Neural progenitor cell (in vitro differentiated cells): ENCODE data around the gene SLC4A2. TPM values are rescaled to one million over a fixed set of nuclear protein-coding genes. Genes with fewer than 3 reads are reported as not detected.

ENCODE experiments used
- DNase-seq: peaks from one replicate; pipeline ENCODE4 v3.0.0-alpha.2; 2016; ENCODE audit warnings: low spot score
- H2AFZ ChIP-seq: fragments of 200-600 bp; sonication (generic); replicated peaks from 2 replicates; pipeline ENCODE4 v1.6.1; 2016; ENCODE audit warnings: antibody characterized with exemption
- H3F3A ChIP-seq: fragments of 200-600 bp; sonication (generic); 2 replicates; pipeline ENCODE4 v1.6.1; 2016; ENCODE audit warnings: antibody characterized with exemption, low read depth
- H3K27ac ChIP-seq: fragments of 200-600 bp; sonication (generic); 2 replicates; pipeline ENCODE4 v1.5.1; 2016; ENCODE audit warnings: mild to moderate bottlenecking
- H3K27me3 ChIP-seq: fragments of 200-600 bp; sonication (generic); 2 replicates; pipeline ENCODE4 v1.6.1; 2016; ENCODE audit warnings: mild to moderate bottlenecking, moderate library complexity
- H3K36me3 ChIP-seq: fragments of 200-600 bp; sonication (generic); 2 replicates; pipeline ENCODE4 v1.5.1; 2016
- H3K4me1 ChIP-seq: fragments of 200-600 bp; sonication (generic); 2 replicates; pipeline ENCODE4 v1.6.1; 2016; ENCODE audit warnings: mixed run types
- H3K4me2 ChIP-seq: fragments of 200-600 bp; sonication (generic); 2 replicates; pipeline ENCODE4 v1.6.1; 2016
- H3K4me3 ChIP-seq: fragments of 200-600 bp; sonication (generic); 2 replicates; pipeline ENCODE4 v1.5.1; 2016
- H3K79me2 ChIP-seq: fragments of 200-600 bp; sonication (generic); 2 replicates; pipeline ENCODE4 v1.6.1; 2016; ENCODE audit warnings: low read depth
- H3K9ac ChIP-seq: fragments of 200-600 bp; sonication (generic); 2 replicates; pipeline ENCODE4 v1.6.1; 2016
- H3K9me3 ChIP-seq: fragments of 200-600 bp; sonication (generic); 2 replicates; pipeline ENCODE4 v1.5.1; 2016; ENCODE audit warnings: low read depth
- H4K20me1 ChIP-seq: fragments of 200-600 bp; sonication (generic); 2 replicates; pipeline ENCODE4 v1.6.1; 2016; ENCODE audit warnings: low read depth
- H3K27ac Mint-ChIP-seq: 3 replicates; pipeline ENCODE4 v1.8.0; 2021; ENCODE audit warnings: mixed read lengths
- H3K27me3 Mint-ChIP-seq: 2 replicates; pipeline ENCODE4 v1.8.0; 2022; ENCODE audit warnings: low read depth, mild to moderate bottlenecking, inconsistent platforms, moderate library complexity, mixed read lengths; ENCODE audit not compliant: insufficient read depth
- H3K36me3 Mint-ChIP-seq: 3 replicates; pipeline ENCODE4 v1.8.0; 2021; ENCODE audit warnings: mixed read lengths
- H3K4me1 Mint-ChIP-seq: 3 replicates; pipeline ENCODE4 v1.8.0; 2021; ENCODE audit warnings: mixed read lengths
- H3K4me3 Mint-ChIP-seq: 3 replicates; pipeline ENCODE4 v1.8.0; 2021; ENCODE audit warnings: mild to moderate bottlenecking, moderate library complexity, mixed read lengths
- H3K9me3 Mint-ChIP-seq: 3 replicates; pipeline ENCODE4 v1.8.0; 2020; ENCODE audit warnings: mixed read lengths
- EZH2 ChIP-seq: fragments of 200-600 bp; sonication (generic); IDR thresholded peaks from 2 replicates; pipeline ENCODE4 v1.6.1; 2017; ENCODE audit warnings: antibody characterized with exemption, mild to moderate bottlenecking, moderate library complexity
- EZH2phosphoT487 ChIP-seq: fragments of 200-600 bp; sonication (generic); IDR thresholded peaks from 2 replicates; pipeline ENCODE4 v1.6.1; 2017; ENCODE audit warnings: antibody characterized with exemption
- total RNA-seq: library from RNA; depleted of rRNA; stranded (reverse); fragments of >200 nt; gene quantifications from 2 replicates; pipeline ENCODE4 v1.2.3, GENCODE V29; 2015; ENCODE audit warnings: low replicate concordance
- TF ChIP-seq, protein P1 (sequence below): fragments of 200-600 bp; sonication (generic); IDR thresholded peaks from 2 replicates; pipeline ENCODE4 v1.5.1; 2017; ENCODE audit warnings: antibody characterized with exemption, mild to moderate bottlenecking

SLC4A2 gene
- total RNA-seq, 1 donor from 2014 or later, result 26.1 TPM

DNA sequence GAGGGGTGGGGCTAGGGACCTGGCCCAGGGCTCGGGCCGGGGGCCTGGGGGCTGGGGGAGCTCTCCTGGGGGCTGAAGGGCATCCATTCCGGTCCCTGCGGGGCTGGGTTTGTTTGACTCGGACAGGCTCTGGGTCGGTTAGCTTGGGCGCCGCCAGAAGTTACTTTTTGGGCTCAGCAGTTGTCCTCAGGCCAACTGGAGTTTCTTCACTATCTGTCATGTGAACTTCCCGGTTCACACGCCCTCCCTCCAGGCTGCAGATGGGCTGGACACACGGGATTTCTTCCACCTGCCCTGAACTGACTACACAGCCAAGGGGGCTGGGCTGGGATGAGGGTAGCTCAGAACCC is 3.8 kb downstream of the SLC4A2 start:
- Histone ChIP-seq H4K20me1 (peaks cover 51% of the 10 kb centered on the region), H3K4me1 (peaks cover 35% of the 10 kb centered on the region), H3K4me3 (peak overlapping the region; percentile 41), H3K36me3 (no peaks in the 10 kb centered on the region), H2AFZ (no peak overlapping the region), H3K9ac (no peak overlapping the region), H3K4me2 (peak overlapping the region; percentile 99), H3K27ac (no peak overlapping the region), H3F3A (peaks cover 42% of the 10 kb centered on the region), H3K9me3 (no peaks in the 10 kb centered on the region), H3K27me3 (peaks cover 19% of the 10 kb centered on the region), H3K79me2 (peaks cover 7% of the 10 kb centered on the region)
- Mint-ChIP-seq H3K27me3 (peaks cover 9% of the 10 kb centered on the region), H3K36me3 (peaks cover 5% of the 10 kb centered on the region), H3K4me1 (peaks cover 30% of the 10 kb centered on the region), H3K4me3 (peak overlapping the region; percentile 74), H3K27ac (no peak overlapping the region), H3K9me3 (no peaks in the 10 kb centered on the region)
- TF ChIP-seq EZH2 (no peak), EZH2phosphoT487 (no peak)
- TF ChIP-seq, protein P1, sequence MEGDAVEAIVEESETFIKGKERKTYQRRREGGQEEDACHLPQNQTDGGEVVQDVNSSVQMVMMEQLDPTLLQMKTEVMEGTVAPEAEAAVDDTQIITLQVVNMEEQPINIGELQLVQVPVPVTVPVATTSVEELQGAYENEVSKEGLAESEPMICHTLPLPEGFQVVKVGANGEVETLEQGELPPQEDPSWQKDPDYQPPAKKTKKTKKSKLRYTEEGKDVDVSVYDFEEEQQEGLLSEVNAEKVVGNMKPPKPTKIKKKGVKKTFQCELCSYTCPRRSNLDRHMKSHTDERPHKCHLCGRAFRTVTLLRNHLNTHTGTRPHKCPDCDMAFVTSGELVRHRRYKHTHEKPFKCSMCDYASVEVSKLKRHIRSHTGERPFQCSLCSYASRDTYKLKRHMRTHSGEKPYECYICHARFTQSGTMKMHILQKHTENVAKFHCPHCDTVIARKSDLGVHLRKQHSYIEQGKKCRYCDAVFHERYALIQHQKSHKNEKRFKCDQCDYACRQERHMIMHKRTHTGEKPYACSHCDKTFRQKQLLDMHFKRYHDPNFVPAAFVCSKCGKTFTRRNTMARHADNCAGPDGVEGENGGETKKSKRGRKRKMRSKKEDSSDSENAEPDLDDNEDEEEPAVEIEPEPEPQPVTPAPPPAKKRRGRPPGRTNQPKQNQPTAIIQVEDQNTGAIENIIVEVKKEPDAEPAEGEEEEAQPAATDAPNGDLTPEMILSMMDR, result no peak
- no peak for DNase-seq

DNA sequence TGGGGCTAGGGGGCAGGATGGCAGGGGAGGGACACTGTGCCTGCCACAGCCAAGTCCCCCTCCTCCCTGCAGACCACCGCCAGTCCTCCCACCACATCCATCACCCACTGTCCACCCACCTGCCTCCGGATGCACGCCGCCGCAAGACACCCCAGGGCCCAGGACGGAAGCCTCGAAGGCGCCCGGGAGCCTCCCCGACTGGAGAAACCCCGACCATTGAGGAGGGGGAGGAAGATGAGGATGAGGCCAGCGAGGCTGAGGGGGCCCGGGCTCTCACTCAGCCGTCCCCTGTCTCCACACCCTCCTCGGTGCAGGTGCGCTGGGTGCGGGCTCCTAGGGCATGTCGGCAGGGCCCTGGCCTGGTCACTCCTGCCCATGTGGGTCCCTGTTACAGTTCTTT is 5.1 kb downstream of the SLC4A2 start:
- Histone ChIP-seq H3K79me2 (peaks cover 7% of the 10 kb centered on the region), H4K20me1 (peaks cover 51% of the 10 kb centered on the region), H3K4me3 (no peak overlapping the region), H2AFZ (no peak overlapping the region), H3K4me1 (peaks cover 27% of the 10 kb centered on the region), H3K27me3 (peaks cover 19% of the 10 kb centered on the region), H3F3A (peaks cover 35% of the 10 kb centered on the region), H3K4me2 (no peak overlapping the region), H3K27ac (no peak overlapping the region), H3K9me3 (no peaks in the 10 kb centered on the region), H3K9ac (no peak overlapping the region), H3K36me3 (no peaks in the 10 kb centered on the region)
- TF ChIP-seq EZH2 (no peak), EZH2phosphoT487 (no peak)
- TF ChIP-seq, protein P1, result no peak
- DNase-seq, result no peak
- Mint-ChIP-seq H3K9me3 (no peaks in the 10 kb centered on the region), H3K27ac (no peak overlapping the region), H3K4me1 (peaks cover 22% of the 10 kb centered on the region), H3K27me3 (peaks cover 9% of the 10 kb centered on the region), H3K36me3 (peaks cover 8% of the 10 kb centered on the region), H3K4me3 (no peak overlapping the region)

DNA sequence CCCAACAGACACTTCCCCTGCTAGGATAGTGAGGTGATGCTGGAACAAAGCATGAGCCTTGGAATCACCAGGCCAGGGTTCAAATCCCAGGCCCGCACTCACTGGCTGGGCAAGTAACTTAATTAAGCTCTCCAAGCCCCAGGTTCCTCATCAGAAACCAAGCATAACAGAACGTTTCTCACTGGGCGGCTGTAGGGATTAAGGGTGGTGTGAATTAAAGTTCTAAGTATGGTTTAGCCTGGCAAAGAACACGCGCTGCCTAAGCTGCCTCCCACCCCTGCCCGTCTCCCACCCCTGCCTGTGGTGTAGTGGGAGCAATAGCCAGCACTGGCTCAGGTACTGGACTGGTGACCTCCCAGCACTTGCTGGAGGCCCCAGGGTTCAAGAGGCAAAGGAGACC is 5.6 kb downstream of the SLC4A2 start:
- H4K20me1 ChIP-seq, result peaks cover 51% of the 10 kb centered on the region
- peaks cover 7% of the 10 kb centered on the region for H3K79me2 ChIP-seq
- H2AFZ ChIP-seq, result no peak overlapping the region

More for the DNA sequence above, 5.6 kb downstream of the SLC4A2 start:
- peaks cover 22% of the 10 kb centered on the region for H3K4me1 Mint-ChIP-seq
- peaks cover 19% of the 10 kb centered on the region for H3K27me3 ChIP-seq
- H3K27ac Mint-ChIP-seq, result no peak overlapping the region
- H3K4me2 ChIP-seq, result no peak overlapping the region
- no peak for TF ChIP-seq EZH2
- no peak for TF ChIP-seq EZH2phosphoT487
- TF ChIP-seq, protein P1, result no peak
- no peak overlapping the region for H3K27ac ChIP-seq
- H3K4me1 ChIP-seq, result peaks cover 27% of the 10 kb centered on the region
- H3K4me3 ChIP-seq, result no peak overlapping the region
- no peaks in the 10 kb centered on the region for H3K36me3 ChIP-seq
- H3K27me3 Mint-ChIP-seq, result peaks cover 9% of the 10 kb centered on the region
- DNase-seq, result no peak
- peaks cover 8% of the 10 kb centered on the region for H3K36me3 Mint-ChIP-seq
- H3K9me3 ChIP-seq, result no peaks in the 10 kb centered on the region
- no peak overlapping the region for H3K9ac ChIP-seq
- H3K4me3 Mint-ChIP-seq, result no peak overlapping the region
- peaks cover 33% of the 10 kb centered on the region for H3F3A ChIP-seq
- H3K9me3 Mint-ChIP-seq, result no peaks in the 10 kb centered on the region
